ENCODE data around the gene C1orf141.

Gene C1orf141

DNA sequence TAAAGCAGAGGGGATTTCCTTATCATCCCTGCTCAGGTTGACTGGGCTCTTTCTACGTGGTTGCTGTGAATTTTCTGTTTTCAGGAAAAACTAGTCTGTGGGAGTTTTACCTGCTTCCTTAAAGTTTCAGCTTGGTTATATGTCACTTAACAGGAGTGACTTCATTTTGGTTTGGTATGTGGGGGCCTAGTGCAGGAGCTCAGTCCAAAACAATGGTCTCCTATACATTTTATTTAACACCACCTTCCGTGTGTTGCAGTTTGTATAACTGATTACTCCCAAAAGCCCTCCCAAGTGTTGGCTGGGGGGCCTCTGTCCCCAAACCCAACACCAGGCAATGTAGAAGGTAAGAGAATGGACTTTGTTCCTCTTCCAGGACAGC, 36.8 kb upstream of the C1orf141 start:
- H3K36me3 ChIP-seq (ENCODE audit: control insufficient read depth, insufficient read depth, low read length), result no peaks in the 10 kb centered on the region
- H3K4me3 ChIP-seq (replicated peaks; ENCODE audit: low read depth, low read length), result no peak overlapping the region
- TF ChIP-seq, protein P1, sequence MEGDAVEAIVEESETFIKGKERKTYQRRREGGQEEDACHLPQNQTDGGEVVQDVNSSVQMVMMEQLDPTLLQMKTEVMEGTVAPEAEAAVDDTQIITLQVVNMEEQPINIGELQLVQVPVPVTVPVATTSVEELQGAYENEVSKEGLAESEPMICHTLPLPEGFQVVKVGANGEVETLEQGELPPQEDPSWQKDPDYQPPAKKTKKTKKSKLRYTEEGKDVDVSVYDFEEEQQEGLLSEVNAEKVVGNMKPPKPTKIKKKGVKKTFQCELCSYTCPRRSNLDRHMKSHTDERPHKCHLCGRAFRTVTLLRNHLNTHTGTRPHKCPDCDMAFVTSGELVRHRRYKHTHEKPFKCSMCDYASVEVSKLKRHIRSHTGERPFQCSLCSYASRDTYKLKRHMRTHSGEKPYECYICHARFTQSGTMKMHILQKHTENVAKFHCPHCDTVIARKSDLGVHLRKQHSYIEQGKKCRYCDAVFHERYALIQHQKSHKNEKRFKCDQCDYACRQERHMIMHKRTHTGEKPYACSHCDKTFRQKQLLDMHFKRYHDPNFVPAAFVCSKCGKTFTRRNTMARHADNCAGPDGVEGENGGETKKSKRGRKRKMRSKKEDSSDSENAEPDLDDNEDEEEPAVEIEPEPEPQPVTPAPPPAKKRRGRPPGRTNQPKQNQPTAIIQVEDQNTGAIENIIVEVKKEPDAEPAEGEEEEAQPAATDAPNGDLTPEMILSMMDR (IDR thresholded peaks at IDR 0.05; ENCODE audit: insufficient read depth, low read length, poor library complexity, severe bottlenecking), result no peak
- no peak for DNase-seq (ENCODE audit: extremely low read depth, insufficient read length)
- no peaks in the 10 kb centered on the region for H3K27me3 ChIP-seq (replicated peaks; ENCODE audit: control insufficient read depth, insufficient read depth, low read length)

DNA sequence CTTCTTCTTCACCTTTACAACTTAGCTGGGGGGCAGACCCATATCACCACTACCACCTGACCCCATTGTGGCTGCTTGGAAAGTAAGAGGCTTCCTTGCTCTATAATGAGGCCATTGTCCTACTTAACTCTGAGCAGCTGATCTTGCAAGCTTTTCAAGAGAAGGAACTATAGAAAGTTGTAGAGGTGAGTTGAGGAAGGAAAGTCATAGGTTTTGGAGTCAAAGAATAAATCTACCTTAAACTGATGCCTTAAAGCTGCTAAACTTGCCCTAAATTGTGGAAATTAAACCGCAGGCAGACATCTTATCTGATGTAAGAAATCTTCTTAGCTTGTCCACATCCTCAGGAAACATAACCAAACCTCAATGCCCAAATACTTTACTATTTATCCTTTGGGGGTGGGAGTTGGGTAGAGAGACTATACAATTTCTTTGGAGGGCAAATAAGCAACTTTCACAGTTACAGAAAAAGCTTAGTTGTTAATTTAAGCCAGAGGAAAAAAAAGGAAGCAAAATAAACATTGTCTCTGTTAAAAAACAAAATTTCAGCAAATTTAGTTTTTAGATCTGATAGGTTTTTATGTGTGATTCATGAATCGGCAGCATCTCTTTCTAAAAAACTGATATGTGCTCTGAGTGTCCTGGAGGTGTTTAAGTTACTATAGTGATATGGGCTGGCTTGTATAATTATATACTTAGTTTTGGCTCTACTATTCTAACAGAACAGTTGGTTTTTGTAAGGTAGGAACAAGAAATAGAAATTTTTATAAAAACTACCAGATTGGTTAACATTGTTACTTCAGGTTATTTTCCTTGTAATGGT, 36.2 kb upstream of the C1orf141 start:
- Histone ChIP-seq H3K27me3 (replicated peaks; ENCODE audit: control insufficient read depth, insufficient read depth, low read length) (no peaks in the 10 kb centered on the region), H3K36me3 (ENCODE audit: control insufficient read depth, insufficient read depth, low read length) (no peaks in the 10 kb centered on the region), H3K4me3 (replicated peaks; ENCODE audit: low read depth, low read length) (no peak overlapping the region)
- DNase-seq (ENCODE audit: extremely low read depth, insufficient read length), result no peak
- TF ChIP-seq, protein P1 (IDR thresholded peaks at IDR 0.05; ENCODE audit: insufficient read depth, low read length, poor library complexity, severe bottlenecking), result no peak

DNA sequence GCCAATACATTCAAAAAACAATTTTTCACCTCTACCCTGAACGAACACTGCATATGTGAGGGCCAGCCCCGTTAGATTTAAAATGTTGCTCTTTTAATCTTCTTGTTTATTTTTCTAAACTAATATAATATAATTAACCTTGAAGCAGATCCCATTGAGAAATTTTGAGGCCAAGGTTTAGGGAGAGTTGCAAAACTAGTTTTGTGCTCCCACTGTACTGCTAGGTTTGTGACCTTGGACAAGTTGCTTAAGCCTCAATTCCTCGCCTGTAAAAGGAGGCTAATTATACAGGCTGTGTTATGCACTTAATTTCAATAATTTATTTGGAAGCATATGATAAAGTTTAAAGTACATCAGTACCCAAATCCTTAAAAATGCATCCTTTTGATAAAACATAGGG, 35.2 kb upstream of the C1orf141 start:
- H3K36me3 ChIP-seq (ENCODE audit: control insufficient read depth, insufficient read depth, low read length), result no peaks in the 10 kb centered on the region
- H3K27me3 ChIP-seq (replicated peaks; ENCODE audit: control insufficient read depth, insufficient read depth, low read length), result no peaks in the 10 kb centered on the region
- TF ChIP-seq, protein P1 (IDR thresholded peaks at IDR 0.05; ENCODE audit: insufficient read depth, low read length, poor library complexity, severe bottlenecking), result no peak
- H3K4me3 ChIP-seq (replicated peaks; ENCODE audit: low read depth, low read length), result no peak overlapping the region
- no peak for DNase-seq (ENCODE audit: extremely low read depth, insufficient read length)

DNA sequence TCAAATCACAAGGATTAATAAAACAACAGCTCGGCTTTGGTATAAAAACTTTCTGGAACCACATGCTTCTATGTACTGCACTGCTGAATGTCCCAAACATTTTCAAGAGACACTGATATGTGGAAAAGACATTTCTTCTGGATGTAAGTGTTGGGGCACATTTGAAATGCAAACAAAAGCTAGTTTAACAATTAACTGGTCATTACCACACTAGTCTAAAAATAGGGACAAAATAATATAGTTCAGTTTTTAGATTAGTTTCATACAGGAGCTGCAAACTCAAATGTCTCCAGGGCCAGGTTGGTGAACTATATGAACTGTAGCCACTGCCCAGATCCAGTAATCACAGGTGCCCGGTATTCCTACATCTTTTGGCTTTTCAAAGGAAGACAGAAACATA, 34.7 kb upstream of the C1orf141 start:
- Histone ChIP-seq H3K27me3 (replicated peaks; ENCODE audit: control insufficient read depth, insufficient read depth, low read length) (no peaks in the 10 kb centered on the region), H3K36me3 (ENCODE audit: control insufficient read depth, insufficient read depth, low read length) (no peaks in the 10 kb centered on the region), H3K4me3 (replicated peaks; ENCODE audit: low read depth, low read length) (no peak overlapping the region)
- no peak for DNase-seq (ENCODE audit: extremely low read depth, insufficient read length)
- TF ChIP-seq, protein P1 (IDR thresholded peaks at IDR 0.05; ENCODE audit: insufficient read depth, low read length, poor library complexity, severe bottlenecking), result no peak

DNA sequence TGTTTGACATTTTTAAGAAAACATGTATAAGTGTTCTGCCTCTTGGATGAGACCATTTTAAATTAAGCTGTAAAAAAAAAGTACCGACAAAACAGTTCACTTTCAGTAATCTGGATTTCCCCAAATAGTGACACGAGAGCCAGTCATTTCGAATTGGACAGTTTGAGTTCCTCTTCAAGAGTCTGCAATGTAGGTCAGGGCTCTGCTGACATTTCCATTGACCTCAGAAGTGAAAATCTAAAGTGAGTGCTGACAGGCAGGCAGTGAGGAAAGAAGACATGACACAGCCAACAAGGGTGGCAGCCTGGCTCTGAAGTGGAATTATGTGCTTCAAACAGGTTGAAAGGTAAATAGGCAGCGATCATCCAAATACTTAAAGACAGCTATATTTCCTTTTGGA, 31.4 kb upstream of the C1orf141 start, which contains the start of gene IL23R:
Gene IL23R (plus strand): TSS at position 259 of the 400 bp plus-strand sequence. CDS start 1,667 bp downstream, outside the sequence.
- Histone ChIP-seq H3K27me3 (replicated peaks; ENCODE audit: control insufficient read depth, insufficient read depth, low read length) (no peaks in the 10 kb centered on the region), H3K36me3 (ENCODE audit: control insufficient read depth, insufficient read depth, low read length) (no peaks in the 10 kb centered on the region), H3K4me3 (replicated peaks; ENCODE audit: low read depth, low read length) (no peak within 1 kb of the TSS)
- DNase-seq (ENCODE audit: extremely low read depth, insufficient read length), result peak; percentile 52
- TF ChIP-seq, protein P1 (IDR thresholded peaks at IDR 0.05; ENCODE audit: insufficient read depth, low read length, poor library complexity, severe bottlenecking), result no peak

All from GM06990 (cell line).